ENCODE results near the gene GRID2. TPM values are rescaled to one million over a fixed set of nuclear protein-coding genes. Genes with fewer than 3 reads are reported as not detected.

Gene GRID2
- total RNA-seq, 4 donors from 2014 or later = 0.33 TPM; not detected in 3

DNA sequence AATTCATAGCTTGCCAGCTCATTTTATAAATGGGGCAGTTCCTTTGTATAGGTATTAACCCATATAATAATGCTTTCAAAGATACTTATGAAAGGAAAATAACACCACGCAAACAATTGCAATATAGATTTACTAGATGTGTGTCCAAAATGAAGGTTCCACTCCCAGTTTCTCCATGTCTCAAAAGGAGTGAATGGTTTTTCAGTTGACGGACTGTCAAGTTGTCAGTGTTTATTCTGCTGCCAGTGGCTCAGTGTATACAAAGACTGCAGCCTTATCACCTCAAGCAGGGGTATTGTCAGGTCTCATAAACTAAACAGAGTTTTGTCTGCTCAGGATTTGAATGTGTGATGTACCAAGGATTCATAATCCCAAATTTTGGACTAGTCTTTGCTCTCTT lies 939.5 kb downstream of the GRID2 start:
- Histone ChIP-seq H3K9me3 (no peaks in the 10 kb centered on the region), H3K4me1 (no peaks in the 10 kb centered on the region), H3K4me3 (replicated peaks in 1 of 3) (no peak overlapping the region), H3K27ac (no peak overlapping the region), H3K36me3 (no peaks in the 10 kb centered on the region), H3K27me3 (no peaks in the 10 kb centered on the region)
- DNase-seq = no peak
- intact Hi-C loops (cut with DNase I) = no loop called here
- WGBS, 2 donors = 90% methylated on average over 2 of the region's 2 CpGs
- TF ChIP-seq, protein P1, sequence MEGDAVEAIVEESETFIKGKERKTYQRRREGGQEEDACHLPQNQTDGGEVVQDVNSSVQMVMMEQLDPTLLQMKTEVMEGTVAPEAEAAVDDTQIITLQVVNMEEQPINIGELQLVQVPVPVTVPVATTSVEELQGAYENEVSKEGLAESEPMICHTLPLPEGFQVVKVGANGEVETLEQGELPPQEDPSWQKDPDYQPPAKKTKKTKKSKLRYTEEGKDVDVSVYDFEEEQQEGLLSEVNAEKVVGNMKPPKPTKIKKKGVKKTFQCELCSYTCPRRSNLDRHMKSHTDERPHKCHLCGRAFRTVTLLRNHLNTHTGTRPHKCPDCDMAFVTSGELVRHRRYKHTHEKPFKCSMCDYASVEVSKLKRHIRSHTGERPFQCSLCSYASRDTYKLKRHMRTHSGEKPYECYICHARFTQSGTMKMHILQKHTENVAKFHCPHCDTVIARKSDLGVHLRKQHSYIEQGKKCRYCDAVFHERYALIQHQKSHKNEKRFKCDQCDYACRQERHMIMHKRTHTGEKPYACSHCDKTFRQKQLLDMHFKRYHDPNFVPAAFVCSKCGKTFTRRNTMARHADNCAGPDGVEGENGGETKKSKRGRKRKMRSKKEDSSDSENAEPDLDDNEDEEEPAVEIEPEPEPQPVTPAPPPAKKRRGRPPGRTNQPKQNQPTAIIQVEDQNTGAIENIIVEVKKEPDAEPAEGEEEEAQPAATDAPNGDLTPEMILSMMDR (IDR thresholded peaks at IDR 0.05) = no peak
- TF ChIP-seq POLR2A (IDR thresholded peaks at IDR 0.05) = no peak

DNA sequence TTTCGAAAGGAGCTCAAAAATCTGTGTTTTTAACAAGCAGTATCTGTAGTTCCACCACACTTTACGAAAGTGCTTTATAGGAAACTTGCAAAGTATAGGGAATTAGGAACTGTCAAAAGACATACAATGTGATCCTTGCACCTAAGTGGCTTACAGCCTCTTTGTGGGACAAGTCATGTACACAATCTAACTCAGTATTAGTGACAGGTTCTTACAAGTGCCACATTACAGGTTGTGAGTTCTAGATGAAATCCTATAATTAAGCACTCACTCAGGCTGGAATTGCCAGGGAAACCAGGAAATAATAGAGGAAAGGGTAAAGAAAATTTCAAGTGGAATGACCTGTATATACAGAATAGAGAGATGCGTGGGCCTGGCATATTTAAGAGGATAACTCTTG lies 957.4 kb downstream of the GRID2 start:
- TF ChIP-seq, protein P1 (IDR thresholded peaks at IDR 0.05) = no peak
- no peak for TF ChIP-seq POLR2A (IDR thresholded peaks at IDR 0.05)
- intact Hi-C loops (cut with DNase I) = no loop called here
- 96 to 97% methylated on average over 3 of the region's 3 CpGs for WGBS, 2 donors
- no peaks in the 10 kb centered on the region for H3K27me3 ChIP-seq
- no peak overlapping the region for H3K27ac ChIP-seq
- H3K4me1 ChIP-seq = no peaks in the 10 kb centered on the region
- no peaks in the 10 kb centered on the region for H3K36me3 ChIP-seq
- H3K4me3 ChIP-seq (replicated peaks in 1 of 3) = no peak overlapping the region
- no peak for DNase-seq
- no peaks in the 10 kb centered on the region for H3K9me3 ChIP-seq

DNA sequence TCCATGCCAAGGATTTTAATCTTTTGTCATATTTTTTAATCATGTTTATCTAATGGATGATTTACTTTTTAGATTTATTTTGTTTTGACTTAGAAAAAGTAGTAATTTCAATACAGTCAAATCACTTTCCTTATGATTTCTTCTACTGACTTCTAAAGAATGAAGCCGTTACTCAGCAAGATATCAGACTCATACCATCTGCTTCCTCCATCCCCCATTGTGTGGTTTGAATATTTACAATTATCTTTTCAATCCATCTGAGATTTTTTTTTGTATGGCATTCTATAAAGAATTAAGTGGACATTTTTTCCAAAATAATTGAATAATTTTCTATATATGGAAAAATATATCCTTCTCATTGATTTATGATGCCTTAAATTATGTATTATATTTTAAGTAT lies 959.4 kb downstream of the GRID2 start:
- Histone ChIP-seq H3K9me3 (no peaks in the 10 kb centered on the region), H3K27ac (no peak overlapping the region), H3K4me3 (replicated peaks in 1 of 3) (no peak overlapping the region), H3K4me1 (no peaks in the 10 kb centered on the region), H3K27me3 (no peaks in the 10 kb centered on the region), H3K36me3 (no peaks in the 10 kb centered on the region)
- intact Hi-C loops (cut with DNase I) = no loop called here
- DNase-seq = no peak
- TF ChIP-seq, protein P1 (IDR thresholded peaks at IDR 0.05) = no peak
- no peak for TF ChIP-seq POLR2A (IDR thresholded peaks at IDR 0.05)
- 76 to 90% methylated on average over 1 of the region's 1 CpG for WGBS, 2 donors

DNA sequence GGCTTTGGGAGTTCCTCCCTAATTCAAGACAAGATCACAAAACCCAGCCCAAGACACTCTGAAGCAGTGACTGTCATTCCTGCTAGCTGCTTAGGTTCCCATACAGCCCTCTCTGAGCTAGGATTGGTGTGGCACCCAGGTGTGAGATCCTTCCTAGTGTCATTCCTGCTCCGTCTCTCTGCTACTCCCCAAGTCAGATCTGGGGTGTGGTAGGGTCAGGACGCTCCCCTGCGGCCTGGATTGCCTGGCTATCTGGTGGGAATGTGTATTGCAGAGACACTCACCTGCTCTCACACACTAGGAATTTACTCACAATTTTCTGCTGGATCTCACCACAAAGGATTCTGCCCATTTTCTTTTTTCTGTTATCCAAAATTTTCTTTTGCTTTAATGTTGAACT lies 964.0 kb downstream of the GRID2 start:
- no peak overlapping the region for H3K4me3 ChIP-seq (replicated peaks in 1 of 3)
- H3K27me3 ChIP-seq = no peaks in the 10 kb centered on the region
- intact Hi-C loops (cut with DNase I) = no loop called here
- WGBS, 2 donors = 92 to 97% methylated on average over 3 of the region's 3 CpGs
- no peaks in the 10 kb centered on the region for H3K36me3 ChIP-seq
- no peak for DNase-seq
- no peaks in the 10 kb centered on the region for H3K4me1 ChIP-seq
- H3K9me3 ChIP-seq = no peaks in the 10 kb centered on the region
- H3K27ac ChIP-seq = no peak overlapping the region
- no peak for TF ChIP-seq POLR2A (IDR thresholded peaks at IDR 0.05)
- TF ChIP-seq, protein P1 (IDR thresholded peaks at IDR 0.05) = no peak

DNA sequence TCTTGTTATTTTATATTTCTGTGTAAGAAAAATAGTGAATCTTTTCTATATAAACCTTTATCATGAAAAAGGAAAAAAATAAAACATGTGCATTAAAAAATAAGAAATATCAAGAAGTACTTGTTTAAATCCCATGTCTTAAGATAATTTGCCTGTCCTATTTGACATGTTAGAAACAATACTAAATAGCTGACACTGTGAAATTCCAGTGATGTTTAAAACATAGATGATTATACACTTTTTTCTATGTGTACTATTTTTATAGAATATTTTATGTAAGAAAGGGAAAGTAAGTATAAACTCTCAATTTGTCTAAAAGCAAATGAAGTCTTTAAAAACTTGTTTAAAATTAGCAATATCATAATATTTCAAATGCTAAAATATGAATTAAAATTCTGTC lies 981.6 kb downstream of the GRID2 start:
- Histone ChIP-seq H3K4me3 (replicated peaks in 1 of 3) (no peak overlapping the region), H3K4me1 (no peaks in the 10 kb centered on the region), H3K27ac (no peak overlapping the region), H3K9me3 (no peaks in the 10 kb centered on the region), H3K36me3 (no peaks in the 10 kb centered on the region), H3K27me3 (no peaks in the 10 kb centered on the region)
- TF ChIP-seq, protein P1 (IDR thresholded peaks at IDR 0.05) = no peak
- TF ChIP-seq POLR2A (IDR thresholded peaks at IDR 0.05) = no peak
- intact Hi-C loops (cut with DNase I) = no loop called here
- no peak for DNase-seq

Measured in thyroid gland (tissue), 4 donors.